GM21526 (cell line): ENCODE data around the gene NBPF1.
"Not testable (repeated sequence)": the region's sequence is repeated elsewhere in the genome, so short reads cannot be mapped to it uniquely, and the experiment has no call there.

Experiments
- ATAC-seq: cut with Tn5 transposase; IDR thresholded peaks from one replicate; pipeline ENCODE4 v1.9.1; 2021; ENCODE audit warnings: moderate library complexity; ENCODE audit not compliant: unreplicated experiment, low FRiP score

Gene NBPF1

DNA sequence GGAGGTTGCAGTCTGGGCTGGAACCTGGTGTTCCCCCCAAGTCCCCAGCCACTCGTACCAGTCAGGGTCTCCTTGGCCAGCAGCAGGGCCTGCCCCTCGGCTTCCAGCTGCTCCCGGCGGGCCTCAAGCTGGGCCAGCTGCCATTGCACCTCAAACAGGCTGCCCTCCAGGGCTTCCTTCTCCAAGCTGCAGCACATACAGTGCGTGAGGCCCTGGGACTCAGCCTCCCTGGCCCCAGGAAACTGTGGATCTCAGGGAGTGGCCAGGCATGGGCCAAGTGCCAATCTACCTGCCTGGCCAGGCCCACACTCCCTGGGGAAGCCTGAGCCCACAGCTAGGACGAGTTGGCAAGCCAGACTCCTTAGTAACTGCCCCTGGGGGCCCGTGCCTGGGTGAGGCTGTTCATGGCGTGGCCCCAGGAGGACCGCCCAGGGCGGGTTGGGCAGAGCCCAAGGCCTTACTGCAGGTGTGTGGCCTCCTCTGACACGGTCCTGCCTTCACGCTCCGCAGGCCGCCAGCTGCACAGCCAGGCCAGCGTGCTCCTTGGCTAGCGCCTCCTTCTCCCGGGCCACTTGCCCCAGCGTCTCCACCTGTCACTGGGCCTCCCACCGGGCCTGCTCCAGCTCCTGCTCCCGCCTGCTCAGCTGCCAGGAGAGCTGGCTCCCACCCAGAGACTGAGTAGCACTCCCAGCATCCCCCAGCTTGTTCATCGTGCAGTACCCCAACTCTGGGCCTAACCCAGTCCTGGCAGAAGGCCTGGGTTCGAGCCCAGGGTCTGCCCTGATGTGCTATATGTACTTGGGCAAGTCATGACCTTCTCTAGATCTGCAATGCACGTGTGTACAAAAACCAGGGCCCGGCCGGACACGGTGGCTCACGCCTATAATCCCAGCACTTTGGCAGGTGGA is 10.7 kb upstream of the NBPF1 start:
- not testable (repeated sequence) for ATAC-seq

DNA sequence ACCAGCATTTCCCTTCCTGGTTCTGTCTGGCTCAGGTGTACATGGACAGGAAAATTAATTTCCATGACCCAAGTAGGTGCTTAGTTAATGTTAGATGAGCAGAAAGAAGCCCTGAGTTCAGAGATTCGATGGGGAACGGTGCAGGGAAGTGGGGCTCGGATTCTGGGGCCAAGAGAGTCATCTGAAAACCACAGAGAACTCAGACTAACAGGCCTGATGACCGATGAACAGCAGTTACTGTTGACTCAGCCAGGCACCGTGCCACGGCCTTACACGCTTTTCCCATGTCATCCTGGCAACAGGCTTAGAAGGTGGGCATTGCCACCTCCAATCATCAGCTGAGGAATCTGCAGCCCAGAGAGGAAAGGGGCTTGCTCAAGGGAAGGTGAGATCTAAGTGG is 10.0 kb upstream of the NBPF1 start:
- ATAC-seq: not testable (repeated sequence)

DNA sequence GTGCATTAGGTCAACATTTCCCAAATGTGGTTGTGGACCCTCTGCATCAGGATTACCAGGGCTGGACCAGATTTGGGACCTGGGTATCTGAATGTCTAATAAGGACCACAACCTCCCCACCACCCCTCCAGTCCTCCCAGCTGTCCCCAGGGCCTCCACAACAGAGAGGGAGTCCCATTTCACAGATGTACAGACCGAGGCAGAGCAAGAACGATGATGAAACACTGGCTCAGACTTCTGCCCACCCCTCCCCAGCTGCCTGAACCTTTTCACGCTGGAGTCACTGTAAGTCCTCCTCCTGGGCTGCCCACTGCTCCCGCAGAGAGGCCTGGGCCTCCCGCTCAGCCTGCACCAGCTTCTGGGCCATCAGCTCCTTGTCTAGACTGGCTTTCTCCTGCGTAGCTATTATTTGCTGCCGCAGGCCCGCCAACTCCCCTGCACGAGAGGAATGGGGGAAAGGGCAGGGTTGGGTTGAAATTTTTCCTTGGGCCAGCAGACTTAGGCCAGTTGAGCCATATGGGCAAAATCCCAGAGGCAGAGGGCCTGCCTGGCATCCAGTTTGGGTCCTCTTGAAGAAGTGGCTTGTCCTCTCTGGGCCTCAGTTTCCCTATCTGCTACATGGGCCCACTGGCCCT is 8.4 kb upstream of the NBPF1 start:
- ATAC-seq: not testable (repeated sequence)

DNA sequence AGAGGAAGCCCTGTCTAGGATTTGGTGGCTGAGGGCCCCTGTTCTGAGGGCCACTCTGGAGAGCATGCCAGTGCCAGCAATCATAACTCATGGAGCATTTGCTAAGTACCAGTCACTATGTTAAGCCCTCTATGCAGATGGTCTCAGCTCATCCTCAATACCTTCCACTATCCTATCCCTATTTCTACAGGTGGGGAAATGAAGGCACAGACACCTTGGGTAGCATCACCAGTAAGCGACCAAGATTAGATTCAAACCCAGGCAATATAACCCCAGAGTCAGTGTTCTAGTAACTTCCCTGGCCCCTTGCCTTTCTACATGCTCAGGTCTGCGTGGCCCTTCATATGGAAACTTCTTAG is 7.9 kb upstream of the NBPF1 start:
- no peak for ATAC-seq

DNA sequence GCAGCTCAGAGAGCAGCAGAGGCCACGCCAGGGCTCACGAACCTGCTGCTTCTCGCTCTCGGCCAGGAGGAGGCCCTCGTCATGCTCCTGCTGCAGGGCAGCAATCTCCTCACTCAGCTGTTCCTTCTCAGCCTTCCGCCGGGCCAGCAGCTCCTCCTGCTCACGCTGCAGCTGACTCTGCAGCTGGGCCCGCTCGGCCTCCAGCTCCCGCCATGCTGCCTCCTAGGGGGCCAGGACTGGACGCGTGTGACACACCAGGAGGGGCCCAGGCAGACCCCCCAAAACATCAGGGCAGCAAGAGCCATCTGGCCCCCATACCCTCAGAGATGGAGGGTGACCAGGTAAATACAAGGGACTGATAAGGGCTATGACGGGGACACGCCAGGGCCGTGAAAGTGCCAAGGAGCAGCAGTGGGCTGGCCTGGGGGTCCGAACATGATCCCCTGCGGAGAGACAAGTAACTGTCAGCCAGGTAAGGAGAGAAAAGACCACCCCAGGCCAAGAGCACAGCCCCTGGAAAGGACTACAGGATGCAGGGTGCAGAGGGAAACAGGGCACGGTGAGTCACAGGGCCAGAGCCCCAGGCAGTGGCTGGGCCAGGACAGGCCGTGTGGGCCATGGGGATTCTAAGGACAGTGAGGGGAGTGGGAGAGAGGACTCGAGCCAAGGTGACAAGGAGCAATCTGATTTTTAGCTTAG is 6.6 kb upstream of the NBPF1 start:
- ATAC-seq: not testable (repeated sequence)

DNA sequence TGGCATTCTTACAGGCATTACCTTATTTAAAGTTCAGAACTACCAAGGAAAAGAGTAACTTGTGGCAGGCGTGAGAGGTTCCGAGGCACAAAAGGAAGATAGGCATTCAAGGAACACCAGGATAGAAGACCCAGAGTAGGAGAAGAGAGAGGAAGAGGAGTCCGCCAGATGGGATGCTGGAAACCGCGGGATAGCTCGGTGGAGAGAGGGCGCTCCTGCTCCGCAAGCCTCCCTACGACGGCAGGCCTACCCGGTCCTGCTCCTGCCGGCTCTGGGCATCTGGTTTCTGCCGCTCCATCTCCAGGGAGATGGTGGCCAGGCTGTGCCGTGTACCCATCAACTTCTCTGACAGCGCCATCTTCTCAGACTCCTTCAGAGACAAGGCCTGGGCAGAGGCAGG is 5.4 kb upstream of the NBPF1 start:
- no peak for ATAC-seq

DNA sequence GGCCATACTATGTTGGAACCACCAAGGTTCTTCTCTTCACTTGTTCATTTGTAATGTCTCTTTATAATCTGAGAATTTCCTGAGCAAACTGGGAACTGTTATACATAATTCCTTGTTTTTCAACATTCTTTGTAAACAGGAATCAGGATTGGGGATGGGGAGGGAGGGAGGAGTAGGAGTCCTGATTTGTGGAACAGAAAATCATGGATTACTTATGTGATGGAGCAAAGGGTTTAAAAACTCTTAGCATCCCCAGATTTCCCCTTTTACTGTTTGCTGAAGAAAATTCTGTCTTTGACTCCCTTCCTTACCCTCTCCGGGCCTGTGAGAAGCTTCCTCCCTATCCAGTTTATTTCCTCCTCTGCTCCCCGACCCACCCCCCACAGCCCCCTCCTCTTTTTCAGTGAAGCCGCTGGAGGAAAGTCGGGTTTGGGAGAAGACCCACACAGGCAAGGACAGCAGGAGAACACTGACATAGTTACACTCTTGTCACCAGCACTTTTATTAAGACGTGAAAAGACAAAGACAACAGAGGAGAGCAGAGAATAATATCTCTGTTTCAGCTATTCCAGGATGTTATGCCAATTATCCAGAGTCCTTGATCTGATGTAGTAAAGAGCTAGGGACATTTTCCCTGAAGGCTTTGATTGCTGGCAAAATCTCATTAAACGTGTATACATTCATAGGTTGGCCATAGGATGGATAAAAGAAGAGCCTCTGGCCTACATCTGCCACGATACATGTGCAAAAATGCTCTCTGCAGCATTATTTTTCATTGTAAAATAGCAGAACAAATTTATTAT is 4.6 kb upstream of the NBPF1 start:
- ATAC-seq: no peak

DNA sequence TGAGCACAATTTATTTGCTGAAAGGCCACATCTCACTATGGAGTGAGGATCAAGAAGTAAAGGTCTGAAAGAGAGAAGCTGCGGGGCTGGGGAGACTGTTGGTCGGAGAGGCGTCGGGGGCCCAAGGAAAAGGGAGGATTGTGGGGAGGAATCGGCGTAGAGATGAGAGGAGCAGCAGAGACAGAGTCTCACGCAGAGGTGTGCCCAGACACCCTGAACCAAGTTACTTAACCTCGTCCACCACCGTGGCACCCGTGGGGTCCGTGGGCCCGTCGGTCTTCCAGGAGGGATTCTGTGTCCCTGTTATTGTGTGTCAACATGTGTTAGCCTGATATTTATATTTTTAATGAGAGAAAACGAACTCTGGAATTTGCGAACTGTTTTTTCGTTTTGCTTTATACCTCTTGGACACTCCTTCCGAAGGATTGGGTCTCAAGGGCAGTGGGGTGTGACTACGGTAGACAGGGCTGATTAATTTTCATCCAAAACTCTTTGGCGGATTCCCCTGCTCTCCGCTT is 3.8 kb upstream of the NBPF1 start:
- ATAC-seq: no peak

DNA sequence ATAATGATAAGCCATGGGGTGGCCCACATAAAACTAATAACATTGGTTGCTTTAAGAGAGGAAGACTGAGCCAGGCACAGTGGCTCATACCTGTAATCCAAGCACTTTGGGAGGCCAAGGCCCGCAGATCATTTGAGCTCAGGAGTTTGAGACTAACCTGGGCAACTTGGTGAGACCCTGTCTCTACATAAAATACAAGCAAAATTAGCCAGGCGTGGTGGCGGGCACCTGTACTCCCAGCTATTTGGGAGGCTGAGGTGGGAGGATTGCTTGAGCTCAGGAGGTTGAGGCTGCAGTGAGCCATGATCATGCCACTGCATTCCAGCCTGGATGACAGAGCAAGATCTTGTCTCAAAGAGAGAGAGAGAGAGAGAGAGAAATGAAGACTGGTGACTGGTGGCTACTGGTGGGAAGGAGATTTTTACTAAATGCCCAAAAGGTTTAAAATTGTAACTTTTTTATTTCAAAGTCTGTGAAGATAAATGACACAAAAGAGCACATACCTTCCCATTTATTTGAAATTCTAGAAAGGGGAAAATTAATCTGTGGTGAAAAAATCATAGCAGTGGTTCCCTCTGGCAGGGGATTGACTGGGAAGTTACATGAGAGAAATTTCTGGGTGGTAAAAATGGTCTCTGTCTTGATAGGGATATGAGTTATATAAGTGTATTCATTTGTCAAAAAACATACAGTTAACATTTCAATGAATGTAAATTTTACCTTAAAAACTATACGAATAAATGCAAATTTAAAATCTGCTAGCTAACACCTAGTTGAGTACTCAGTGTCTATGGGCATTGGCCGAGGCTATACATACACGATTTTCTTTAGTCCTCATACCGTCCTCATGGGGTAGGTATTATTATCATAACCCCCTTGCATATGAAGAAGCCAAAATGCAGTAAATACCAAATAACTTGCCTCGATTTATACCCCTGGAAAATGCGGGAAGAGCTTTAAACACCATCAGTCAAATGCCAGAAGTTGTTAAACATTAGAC is 2.2 kb upstream of the NBPF1 start:
- ATAC-seq: no peak

DNA sequence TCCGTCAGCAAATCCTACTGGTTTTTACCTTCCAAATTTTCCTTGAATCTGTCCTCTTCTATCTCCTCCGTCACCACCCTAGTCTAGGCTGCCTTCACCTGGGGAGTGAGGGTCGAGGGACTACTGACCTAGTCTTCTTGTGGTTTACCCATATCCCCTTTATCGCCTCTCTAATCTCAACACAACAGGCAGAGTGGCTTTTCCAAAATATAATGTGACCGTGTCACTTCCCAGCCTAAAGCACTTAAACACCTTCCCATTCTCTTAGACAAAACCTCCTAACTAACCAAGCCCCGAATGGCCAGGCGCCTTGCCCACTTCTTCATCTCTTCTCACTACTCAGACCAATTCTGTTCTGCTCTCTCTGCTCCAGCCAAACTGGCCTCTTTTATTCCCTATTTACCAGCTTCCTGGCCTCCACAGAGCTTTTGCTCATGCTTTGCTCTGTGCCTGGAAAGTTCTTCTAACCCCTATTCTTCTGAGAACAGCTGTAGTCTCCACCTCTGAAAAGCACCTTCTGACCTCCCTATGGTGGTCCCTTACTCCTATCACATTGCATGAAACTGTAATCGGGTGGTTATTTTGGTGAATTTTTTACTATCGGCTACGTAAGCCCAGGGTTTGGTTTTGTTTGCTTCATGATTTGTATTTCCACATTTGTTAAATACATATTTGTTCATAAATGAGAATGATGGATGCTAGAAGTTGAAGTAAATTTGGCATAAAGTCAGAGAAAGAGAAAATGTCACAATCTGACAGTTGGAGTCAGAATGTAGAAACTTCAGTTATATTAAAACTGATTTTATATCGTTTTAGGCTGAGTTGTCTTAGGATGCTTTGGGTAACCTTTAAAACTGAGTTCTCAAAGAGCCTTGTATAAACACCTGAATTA is 1.2 kb upstream of the NBPF1 start:
- ATAC-seq: no peak

DNA sequence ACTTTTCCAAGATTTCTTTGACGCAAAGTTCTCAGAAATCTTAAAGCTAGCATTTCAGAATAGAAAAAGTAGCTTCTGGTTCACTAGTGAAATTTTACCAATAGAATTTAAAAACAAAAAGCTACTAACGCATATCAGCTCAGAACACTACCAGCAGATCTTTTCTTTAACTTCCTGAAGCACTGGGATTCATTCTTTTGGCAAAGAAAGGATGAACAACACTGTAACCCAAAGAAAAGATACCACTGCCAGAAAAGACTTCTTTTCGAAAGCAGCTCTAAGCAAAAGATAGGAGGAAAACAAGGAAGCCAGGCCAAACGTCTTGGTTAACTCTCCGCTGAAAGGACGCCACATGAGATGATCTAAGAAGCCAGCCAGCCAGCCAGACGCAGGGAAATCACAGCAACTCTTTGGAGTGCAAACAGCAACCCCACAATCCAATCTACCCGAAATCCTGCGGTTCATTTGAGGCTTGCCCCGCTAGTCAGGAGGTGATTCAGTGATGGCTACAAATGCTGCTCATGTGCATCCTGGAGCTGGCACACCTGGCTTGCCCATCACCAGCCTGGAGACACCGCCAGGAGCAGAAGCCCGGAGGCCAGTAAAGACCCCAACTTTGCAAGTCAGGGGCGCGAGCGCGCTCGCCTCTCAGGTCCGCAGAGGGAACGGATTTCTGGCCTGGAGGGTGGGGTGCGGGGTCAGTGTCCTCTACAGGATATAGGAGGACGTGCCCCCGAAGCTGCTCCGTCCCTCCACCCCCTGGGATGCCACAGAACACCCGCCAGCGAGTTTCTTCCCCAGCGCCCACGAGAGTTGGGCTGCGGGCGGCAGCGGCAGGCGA is 812 bp downstream of the NBPF1 start:
- ATAC-seq: no peak

DNA sequence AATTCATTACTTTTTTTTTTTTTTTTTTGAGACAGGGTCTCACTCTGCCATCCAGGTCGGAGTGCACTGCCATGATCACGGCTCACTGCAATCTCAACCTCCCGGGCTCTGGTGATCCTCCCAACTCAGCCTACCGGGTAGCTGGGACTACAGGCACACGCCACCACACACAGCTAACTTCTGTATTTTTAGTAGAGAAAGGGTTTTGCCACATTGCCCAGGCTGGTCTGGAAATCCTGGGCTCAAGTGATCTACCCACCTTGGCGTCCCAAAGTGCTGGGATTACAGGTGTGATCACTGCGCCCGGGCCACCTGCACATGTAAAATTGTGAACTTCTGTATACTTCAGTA is 1.4 kb downstream of the NBPF1 start:
- ATAC-seq: not testable (repeated sequence)

DNA sequence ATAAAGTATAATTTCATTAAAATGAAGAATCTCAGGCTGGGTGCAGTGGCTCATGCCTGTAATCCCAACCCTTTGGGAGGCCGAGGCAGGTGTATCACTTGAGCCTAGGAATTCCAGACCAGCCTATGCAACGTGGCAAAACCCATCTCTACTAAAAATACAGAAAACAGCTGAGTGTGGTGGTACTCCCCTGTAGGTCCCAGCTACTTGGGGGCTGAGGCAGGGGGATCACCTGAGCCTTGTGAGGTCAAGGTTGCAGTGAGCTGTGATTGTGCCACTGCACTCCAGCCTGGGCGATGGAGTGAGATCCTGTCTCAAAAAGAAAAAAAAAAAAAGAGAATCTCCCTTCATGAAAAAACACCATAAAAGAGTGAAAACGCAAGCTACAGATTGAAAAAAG is 2.2 kb downstream of the NBPF1 start:
- ATAC-seq: not testable (repeated sequence)

DNA sequence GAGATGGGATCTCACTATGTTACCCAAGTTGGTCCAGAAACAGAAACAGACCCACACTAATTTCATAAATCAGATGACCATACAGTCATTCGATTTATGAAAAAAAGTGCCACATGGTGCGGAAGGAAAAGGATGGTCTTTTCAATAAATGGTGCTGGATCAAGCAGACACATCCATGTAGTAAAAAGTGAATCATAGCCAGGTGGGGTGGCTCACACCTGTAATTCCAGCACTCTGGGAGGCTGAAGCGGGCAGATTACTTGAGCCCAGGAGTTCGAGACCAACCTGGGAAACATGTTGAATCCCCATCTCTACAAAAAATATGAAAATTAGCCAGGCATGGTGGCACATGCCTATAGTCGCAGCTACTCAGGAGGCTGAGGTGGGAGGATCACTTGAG is 2.8 kb downstream of the NBPF1 start:
- not testable (repeated sequence) for ATAC-seq

DNA sequence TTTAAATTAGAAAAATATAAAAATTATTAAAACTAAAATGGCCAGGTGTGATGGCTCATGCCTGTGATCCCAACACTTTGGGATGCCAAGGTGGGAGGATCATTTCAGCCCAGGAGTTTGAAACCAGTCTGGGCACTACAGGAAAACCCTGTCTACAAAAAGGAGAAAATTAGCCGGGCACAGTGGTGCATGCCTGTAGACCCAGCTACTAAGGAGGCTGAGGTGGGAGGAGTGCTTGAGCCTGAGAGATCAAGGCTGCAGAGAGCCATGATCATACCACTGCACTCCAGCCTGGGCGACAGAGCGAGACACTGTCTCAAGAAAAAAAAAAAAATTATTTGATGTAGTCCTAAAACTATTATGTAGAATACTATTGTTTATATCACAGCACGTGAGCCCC is 3.6 kb downstream of the NBPF1 start:
- ATAC-seq: not testable (repeated sequence)

DNA sequence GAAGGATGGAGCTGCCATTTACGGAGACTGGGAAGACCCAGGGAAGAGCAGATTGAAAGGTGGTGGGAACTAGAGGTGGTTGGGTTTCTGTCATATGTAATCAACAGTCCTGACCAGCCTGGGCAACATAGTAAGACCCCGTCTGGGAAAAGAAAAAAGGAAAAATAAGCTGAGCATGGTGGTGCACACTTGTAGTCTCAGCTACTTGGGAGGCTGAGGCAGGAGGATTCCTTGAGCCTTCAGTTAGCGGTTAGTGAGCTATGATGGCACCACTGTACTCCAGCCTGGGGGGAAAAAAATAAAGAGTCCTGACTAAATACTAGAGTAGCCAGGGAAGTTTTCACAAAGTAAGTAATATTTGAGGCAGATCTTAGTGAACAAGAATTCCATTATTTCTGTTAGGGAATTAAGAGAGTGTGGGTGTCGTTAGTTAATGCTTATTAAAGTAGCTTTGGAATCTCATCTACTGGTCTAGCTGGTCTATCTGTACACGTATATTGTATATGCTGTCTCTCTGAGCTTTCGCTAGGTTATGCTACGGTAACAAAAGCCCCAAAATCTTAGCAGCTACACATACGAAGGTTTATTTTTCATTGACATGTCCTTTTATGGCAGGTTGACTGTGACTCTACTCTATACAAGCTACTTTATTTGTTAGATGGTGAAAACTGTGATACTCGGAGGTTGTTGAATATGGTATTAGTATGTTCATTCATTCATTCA is 4.4 kb downstream of the NBPF1 start:
- ATAC-seq: no peak
